ENCODE results near the gene SLC52A1.

DNA sequence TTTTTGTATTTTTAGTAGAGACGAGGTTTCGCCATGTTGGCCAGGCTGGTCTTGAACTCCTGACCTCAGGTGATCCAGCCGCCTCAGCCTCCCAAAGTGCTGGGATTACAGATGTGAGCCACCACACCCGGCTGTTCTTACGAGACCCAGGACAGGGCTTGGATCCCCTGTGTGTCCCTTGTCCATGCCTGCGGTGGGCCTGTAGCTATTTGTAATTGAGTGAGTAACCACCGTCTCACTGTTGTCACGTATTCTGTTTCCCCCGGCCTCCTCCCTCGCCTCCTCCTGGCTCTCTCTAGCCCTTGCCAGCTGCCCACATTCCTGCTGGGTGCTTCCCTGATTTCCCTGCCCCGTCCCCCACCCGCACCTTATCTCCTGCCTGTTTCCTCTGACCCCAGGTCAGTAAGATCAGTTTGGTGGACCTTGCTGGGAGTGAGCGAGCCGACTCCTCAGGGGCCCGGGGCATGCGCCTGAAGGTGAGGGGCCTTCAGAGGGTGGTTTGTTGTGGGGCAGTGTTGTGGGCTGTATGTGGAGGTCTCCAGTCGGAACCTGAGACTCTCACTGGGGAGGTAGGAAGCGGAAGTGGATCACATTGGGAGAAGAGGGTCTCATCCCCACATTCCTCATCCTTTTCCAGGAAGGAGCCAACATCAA, 31.9 kb downstream of the SLC52A1 start:
- TF ChIP-seq, protein P1, sequence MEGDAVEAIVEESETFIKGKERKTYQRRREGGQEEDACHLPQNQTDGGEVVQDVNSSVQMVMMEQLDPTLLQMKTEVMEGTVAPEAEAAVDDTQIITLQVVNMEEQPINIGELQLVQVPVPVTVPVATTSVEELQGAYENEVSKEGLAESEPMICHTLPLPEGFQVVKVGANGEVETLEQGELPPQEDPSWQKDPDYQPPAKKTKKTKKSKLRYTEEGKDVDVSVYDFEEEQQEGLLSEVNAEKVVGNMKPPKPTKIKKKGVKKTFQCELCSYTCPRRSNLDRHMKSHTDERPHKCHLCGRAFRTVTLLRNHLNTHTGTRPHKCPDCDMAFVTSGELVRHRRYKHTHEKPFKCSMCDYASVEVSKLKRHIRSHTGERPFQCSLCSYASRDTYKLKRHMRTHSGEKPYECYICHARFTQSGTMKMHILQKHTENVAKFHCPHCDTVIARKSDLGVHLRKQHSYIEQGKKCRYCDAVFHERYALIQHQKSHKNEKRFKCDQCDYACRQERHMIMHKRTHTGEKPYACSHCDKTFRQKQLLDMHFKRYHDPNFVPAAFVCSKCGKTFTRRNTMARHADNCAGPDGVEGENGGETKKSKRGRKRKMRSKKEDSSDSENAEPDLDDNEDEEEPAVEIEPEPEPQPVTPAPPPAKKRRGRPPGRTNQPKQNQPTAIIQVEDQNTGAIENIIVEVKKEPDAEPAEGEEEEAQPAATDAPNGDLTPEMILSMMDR (IDR thresholded peaks at IDR 0.05): no peak
- TF ChIP-seq EZH2 (IDR thresholded peaks at IDR 0.05): no peak

Measured in neural progenitor cell (in vitro differentiated cells).